HepG2 (cell line): Measurements from ENCODE around the gene SLC1A3. TPM values are rescaled to one million over a fixed set of nuclear protein-coding genes. Genes with fewer than 3 reads are reported as not detected.

Experiments used
- ATAC-seq: fragments of 200-7000 bp; cut with Tn5 transposase; 3 replicates; pipeline ENCODE4 v1.9.1; 2020; ENCODE audit warnings: mild to moderate bottlenecking, moderate library complexity
- BruUV-seq: library from RNA; stranded (reverse); fragments of 400-500 nt; replicated peaks from 2 replicates; lab custom pipeline; 2021; lab: Mats Ljungman, UMichigan
- CTCF ChIA-PET: fragments of 300-600 bp; formaldehyde crosslinking; extraction: SDS; loops from one replicate; lab custom pipeline; 2021; ENCODE audit warnings: low total read pairs, inconsistent platforms, low intra/inter-chr PET ratio; lab: Yijun Ruan, JAX
- POLR2A ChIA-PET: fragments of 350-600 bp; sonication (Branson Sonifier 250); formaldehyde crosslinking; loops from one replicate; lab custom pipeline; 2020; ENCODE audit warnings: antibody characterized with exemption, inconsistent platforms; lab: Yijun Ruan, JAX
- DNase-seq: peaks from one replicate; pipeline ENCODE4 v3.0.0-alpha.2; 2015; ENCODE audit warnings: low spot score
- FAIRE-seq: peaks from 3 replicates; lab custom pipeline; 2011; peaks lifted over from hg19 to GRCh38; lab: Jason Lieb, UNC
- H2AFZ ChIP-seq: one replicate; pipeline ENCODE4 v1.6.1; 2011; ENCODE audit warnings: low read length, inconsistent platforms
- H3K27ac ChIP-seq: fragments of 300-600 bp; 3 replicates; pipeline ENCODE4 v1.8.0; 2011; ENCODE audit warnings: mixed run types, mild to moderate bottlenecking, mixed read lengths, low read length, inconsistent platforms; ENCODE audit not compliant: insufficient read depth; ENCODE audit errors: extremely low read length
- H3K27me3 ChIP-seq, 2 experiments: fragments of 200-600 bp in 1 of 2; 2 replicates in 1 of 2; 3 replicates in 1 of 2; pipeline versions ENCODE4 v1.6.0 to v1.8.0; 2011; ENCODE audit warnings: low read length in 2 of 2, mild to moderate bottlenecking in 2 of 2, moderate library complexity in 2 of 2, inconsistent platforms in 1 of 2; ENCODE audit not compliant: insufficient read depth in 2 of 2, control insufficient read depth in 1 of 2
- H3K36me3 ChIP-seq, 2 experiments: fragments of 200-600 bp in 1 of 2; replicated peaks in 1 of 2; 2 replicates in 1 of 2; 3 replicates in 1 of 2; pipeline versions ENCODE4 v1.5.1 to v1.8.0; 2011; ENCODE audit warnings: low read length in 2 of 2, inconsistent platforms in 1 of 2; ENCODE audit not compliant: insufficient read depth in 2 of 2, control insufficient read depth in 1 of 2
- H3K4me1 ChIP-seq: 2 replicates; pipeline ENCODE4 v1.5.1; 2012; ENCODE audit warnings: low read length, inconsistent platforms; ENCODE audit not compliant: insufficient read depth
- H3K4me2 ChIP-seq: 2 replicates; pipeline ENCODE4 v1.6.0; 2011; ENCODE audit warnings: low read depth, low read length, inconsistent platforms
- H3K4me3 ChIP-seq, 3 experiments: fragments of 200-600 bp in 1 of 3; sonication (generic), shearing (Covaris generic) in 1 of 3; replicated peaks in 1 of 3; 2 replicates each; pipeline ENCODE4 v1.5.1; 2011 to 2016; ENCODE audit warnings: low read length in 3 of 3, inconsistent platforms in 2 of 3, low read depth in 2 of 3, mild to moderate bottlenecking in 2 of 3, control low read depth in 1 of 3, mixed read lengths in 1 of 3; ENCODE audit not compliant: insufficient read depth in 1 of 3
- H3K79me2 ChIP-seq: one replicate; pipeline ENCODE4 v1.6.1; 2011; ENCODE audit warnings: low read length, inconsistent platforms; ENCODE audit not compliant: insufficient read depth
- H3K9ac ChIP-seq: 2 replicates; pipeline ENCODE4 v1.6.0; 2011; ENCODE audit warnings: mild to moderate bottlenecking, low read depth, low read length, inconsistent platforms; ENCODE audit not compliant: insufficient read depth
- H3K9me3 ChIP-seq: 2 replicates; pipeline ENCODE4 v1.5.1; 2012; ENCODE audit warnings: mild to moderate bottlenecking, low read length
- H4K20me1 ChIP-seq: 2 replicates; pipeline ENCODE4 v1.6.0; 2011; ENCODE audit warnings: inconsistent platforms, mild to moderate bottlenecking, low read length, moderate library complexity; ENCODE audit not compliant: insufficient read depth
- ATF2 ChIP-seq: sonication (generic); formaldehyde crosslinking; IDR thresholded peaks from 2 replicates; pipeline ENCODE4 v1.4.0; 2020; ENCODE audit warnings: missing genetic modification reagents
- BCLAF1 ChIP-seq: fragments of 450-650 bp; IDR thresholded peaks from 2 replicates; pipeline ENCODE4 v1.6.1; 2017; ENCODE audit warnings: mild to moderate bottlenecking
- CTCF ChIP-seq: sonication (generic); formaldehyde crosslinking; IDR thresholded peaks from 2 replicates; pipeline ENCODE4 v1.5.0; 2020; ENCODE audit warnings: mild to moderate bottlenecking, missing genetic modification reagents, moderate library complexity
- HOXA7 ChIP-seq: sonication (generic); formaldehyde crosslinking; IDR thresholded peaks from 2 replicates; pipeline ENCODE4 v1.8.1; 2022; ENCODE audit warnings: mild to moderate bottlenecking, missing genetic modification reagents, moderate library complexity
- KDM6A ChIP-seq: IDR thresholded peaks from 2 replicates; pipeline ENCODE4 v1.6.1; 2016; ENCODE audit warnings: low read depth
- MAZ ChIP-seq, 2 experiments: sonication (generic) in 1 of 2; formaldehyde crosslinking in 1 of 2; IDR thresholded peaks; 2 replicates each; pipeline versions ENCODE4 v1.5.0 to v1.6.1; 2012 to 2020; ENCODE audit warnings: low read depth in 2 of 2, mild to moderate bottlenecking in 2 of 2, borderline replicate concordance in 1 of 2, improper control_type of control experiment in 1 of 2, low read length in 1 of 2, missing genetic modification reagents in 1 of 2, moderate library complexity in 1 of 2
- TAF1 ChIP-seq: sonication (generic); formaldehyde crosslinking; IDR thresholded peaks from 2 replicates; pipeline ENCODE4 v1.4.0; 2020; ENCODE audit warnings: missing genetic modification reagents
- ZBTB14 ChIP-seq: sonication (generic); formaldehyde crosslinking; IDR thresholded peaks from 2 replicates; pipeline ENCODE4 v1.4.0; 2020; ENCODE audit warnings: missing genetic modification reagents
- ZKSCAN1 ChIP-seq: fragments of 150-350 bp; IDR thresholded peaks from 2 replicates; pipeline ENCODE4 v1.6.1; 2014; ENCODE audit warnings: low read length
- ZNF282 ChIP-seq: fragments of 450-650 bp; IDR thresholded peaks from 2 replicates; pipeline ENCODE4 v1.6.1; 2018; ENCODE audit not compliant: partially characterized antibody
- ZNF333 ChIP-seq: sonication (generic); formaldehyde crosslinking; IDR thresholded peaks from 2 replicates; pipeline ENCODE4 v1.4.0; 2020; ENCODE audit warnings: mild to moderate bottlenecking, missing genetic modification reagents, borderline replicate concordance
- ZNF44 ChIP-seq: sonication (generic); formaldehyde crosslinking; IDR thresholded peaks from 2 replicates; pipeline ENCODE4 v1.5.1; 2020; ENCODE audit warnings: mild to moderate bottlenecking, missing genetic modification reagents
- ZNF503 ChIP-seq: sonication (generic); formaldehyde crosslinking; IDR thresholded peaks from 2 replicates; pipeline ENCODE4 v1.4.0; 2020; ENCODE audit warnings: missing genetic modification reagents
- ZNF83 ChIP-seq: sonication (generic); formaldehyde crosslinking; IDR thresholded peaks from 2 replicates; pipeline ENCODE4 v1.4.0; 2020; ENCODE audit warnings: missing genetic modification reagents, mild to moderate bottlenecking, borderline replicate concordance
- WGBS: methylation state at CpG from one replicate; pipeline ENCODE4 v1.1.6; 2017; ENCODE audit warnings: low lambda C conversion rate; 5-methylcytosine and 5-hydroxymethylcytosine counted together
- in situ Hi-C: cut with HindIII; loops from 2 replicates; pipeline ENCODE4 v1.10.0; 2017; ENCODE audit warnings: low pct_unique_long_range_greater_than_20kb; ENCODE audit not compliant: extremely low pct_ligation_motif_present
- intact Hi-C: fragments of 100-400 bp; cut with micrococcal nuclease; formaldehyde crosslinking; loops from one replicate; pipeline ENCODE4 v1.10.0; 2022; ENCODE audit not compliant: unreplicated experiment
- polyA plus RNA-seq, 8 experiments: library from polyadenylated mRNA; depleted of rRNA in 3 of 8; stranded (reverse) in 7 of 8; unstranded in 1 of 8; fragments of >200 nt; fragmentation: Illumina TruSeq in 4 of 8; extraction: Trizol in 4 of 8; gene quantifications; 2 replicates each; pipeline versions ENCODE4 v1.2.1 to v1.2.3, GENCODE V29; 2011 to 2016; ENCODE audit warnings: low read depth in 4 of 8, missing spikeins in 1 of 8, mixed read lengths in 1 of 8; ENCODE audit not compliant: insufficient read depth in 1 of 8
- total RNA-seq, 5 experiments: library from RNA; depleted of rRNA; stranded (reverse); fragments of >200 nt; fragmentation: Illumina TruSeq; extraction: Trizol; gene quantifications; 2 replicates each; pipeline ENCODE4 v1.2.3, GENCODE V29; 2016; ENCODE audit warnings: low read depth in 1 of 5

Gene SLC1A3
- total and polyA plus RNA-seq, 2 of the 13 experiments (the other 11 are each of a cell fraction or from before 2014, with no cell fraction given) = 0.09 TPM; not detected in 1

- Histone ChIP-seq H3K4me2 (no peak overlapping the region), H3K36me3 (no peaks in the 10 kb centered on the region), H3K27me3 (peaks cover 0 to 16% of the 10 kb centered on the region in 2 experiments; a peak in 2 of 5 replicates), H2AFZ (no peak overlapping the region), H3K9me3 (no peaks in the 10 kb centered on the region), H4K20me1 (no peaks in the 10 kb centered on the region), H3K27ac (no peak overlapping the region), H3K79me2 (no peaks in the 10 kb centered on the region), H3K9ac (no peak overlapping the region), H3K4me1 (no peaks in the 10 kb centered on the region), H3K4me3 (no peak overlapping the region)
- no peak for FAIRE-seq
- CTCF ChIA-PET = no interaction called here
- no peak for DNase-seq
- intact Hi-C loops = no loop called here
- WGBS = 57% methylated on average over 9 of the region's 9 CpGs
- no TSS peak for BruUV-seq
- POLR2A ChIA-PET = no interaction called here
- no peak for ATAC-seq
- in situ Hi-C loops = no loop called here
- TF ChIP-seq CTCF (no peak), ZKSCAN1 (no peak), ZNF503 (CRISPR knock-in tag) (no peak), ZBTB14 (no peak), ZNF333 (CRISPR knock-in tag) (no peak), ATF2 (CRISPR knock-in tag) (no peak), ZNF282 (no peak), MAZ (IDR thresholded peaks at IDR 0.05; ENCODE audit: borderline replicate concordance, low read depth, low read length) (no peak), MAZ (CRISPR knock-in tag; IDR thresholded peaks at IDR 0.05; ENCODE audit: low read depth) (no peak), ZNF44 (no peak), BCLAF1 (no peak), TAF1 (CRISPR knock-in tag) (no peak), HOXA7 (no peak), KDM6A (CRISPR knock-in tag) (no peak), ZNF83 (CRISPR knock-in tag) (no peak)
These were observed 5.3 kb downstream of the SLC1A3 start for GRCh38 chr5:36611520-36612274.
